Fibroblast of lung (primary cell): ENCODE measurements around the gene PHF14.
"Not testable (repeated sequence)": the region's sequence is repeated elsewhere in the genome, so short reads cannot be mapped to it uniquely, and the experiment has no call there.

ENCODE experiments used
- CTCF ChIP-seq, 2 donors: IDR thresholded peaks in 1 of 2; conservative IDR thresholded peaks in 1 of 2; 1 replicate in 1 of 2; 2 replicates in 1 of 2; pipeline ENCODE4 v1.5.1; 2011 to 2012; ENCODE audit warnings: low read length in 2 of 2, control low read depth in 1 of 2, inconsistent platforms in 1 of 2, low read depth in 1 of 2, mild to moderate bottlenecking in 1 of 2
- EZH2 ChIP-seq: IDR thresholded peaks from 2 replicates; pipeline ENCODE4 v1.5.1; 2012; ENCODE audit warnings: low read length, control low read depth, mild to moderate bottlenecking; ENCODE audit errors: missing control alignments

GRCh38 chr7:10928203-10928602, 45.5 kb upstream of the PHF14 start:
- TF ChIP-seq CTCF (conservative IDR thresholded peaks at IDR 0.05 in 1 of 2, IDR thresholded peaks at IDR 0.05 in 1 of 2; ENCODE audit: low read depth in 1 of 2, low read length in 2 of 2); EZH2: not testable (repeated sequence)
